Transverse colon (tissue), 4 donors: ENCODE results near the gene PDE4B. TPM values are rescaled to one million over a fixed set of nuclear protein-coding genes. Genes with fewer than 3 reads are reported as not detected.
A peak's percentile ranks its signal among the peaks of the same experiment; 100 is the strongest.
"Not testable (repeated sequence)": the region's sequence is repeated elsewhere in the genome, so short reads cannot be mapped to it uniquely, and the experiment has no call there.

Source experiments
- DNase-seq: peaks from one replicate; pipeline ENCODE4 v3.0.0-alpha.2; 2019
- H3K27ac ChIP-seq, 4 donors: fragments of 200-600 bp; sonication (generic); 2 replicates each; pipeline ENCODE4 v1.5.1; 2016 to 2018; ENCODE audit warnings: inconsistent platforms in 4 of 4
- H3K27me3 ChIP-seq: fragments of 200-600 bp; sonication (generic); 2 replicates; pipeline ENCODE4 v1.5.1; 2017; ENCODE audit warnings: inconsistent platforms
- H3K36me3 ChIP-seq, 4 donors: fragments of 200-600 bp; sonication (generic); 2 replicates each; pipeline ENCODE4 v1.5.1; 2017 to 2019; ENCODE audit warnings: inconsistent platforms in 4 of 4
- H3K4me1 ChIP-seq, 4 donors: fragments of 200-600 bp; sonication (generic); 2 replicates each; pipeline ENCODE4 v1.5.1; 2017 to 2020; ENCODE audit warnings: inconsistent platforms in 4 of 4
- H3K4me3 ChIP-seq, 4 donors: fragments of 200-600 bp; sonication (generic); 1 replicate in 1 of 4; 2 replicates in 3 of 4; pipeline versions ENCODE4 v1.5.1 to v1.6.1; 2017 to 2019; ENCODE audit warnings: inconsistent platforms in 4 of 4
- H3K9me3 ChIP-seq, 2 donors: fragments of 200-600 bp; sonication (generic); 2 replicates each; pipeline ENCODE4 v1.5.1; 2017 to 2019; ENCODE audit warnings: inconsistent platforms in 2 of 2
- EP300 ChIP-seq: sonication (generic); formaldehyde crosslinking; IDR thresholded peaks from one replicate; pipeline ENCODE4 v1.6.1; 2017; ENCODE audit warnings: antibody characterized with exemption, low read depth
- POLR2A ChIP-seq: fragments of 450-650 bp; IDR thresholded peaks from one replicate; pipeline ENCODE4 v1.6.1; 2016; ENCODE audit warnings: antibody characterized with exemption, mild to moderate bottlenecking, moderate library complexity
- POLR2AphosphoS5 ChIP-seq, 3 donors: sonication (generic); formaldehyde crosslinking; IDR thresholded peaks; one replicate each; pipeline ENCODE4 v1.6.1; 2016; ENCODE audit warnings: antibody characterized with exemption in 3 of 3
- WGBS, 2 donors: methylation state at CpG; one replicate each; pipeline ENCODE4 v1.1.5; 2018; ENCODE audit warnings: low coverage in 1 of 2; 5-methylcytosine and 5-hydroxymethylcytosine counted together
- in situ Hi-C, 4 donors: fragments of 200-750 bp; cut with MboI; loops; one replicate each; pipeline versions ENCODE4 v1.15.0 to v1.15.1; 2017; ENCODE audit warnings: low sequenced_read_pairs in 3 of 4, low pct_ligation_motif_present in 1 of 4, low pct_unique_long_range_greater_than_20kb in 1 of 4
- intact Hi-C: fragments of 100-400 bp; cut with DNase I; formaldehyde crosslinking; loops from one replicate; pipeline ENCODE4 v1.15.1; 2023; ENCODE audit warnings: low total_unique reads
- total RNA-seq, 4 donors: library from RNA; depleted of rRNA; stranded (reverse); fragments of >200 nt; gene quantifications; one replicate each; pipeline ENCODE4 v1.1.0, GENCODE V29; 2016
- TF ChIP-seq, protein P1 (sequence below), 5 experiments: fragments of 200-600 bp in 3 of 5; fragments of 450-650 bp in 2 of 5; sonication (generic) in 3 of 5; IDR thresholded peaks; 1 replicate in 2 of 5; 2 replicates in 3 of 5; pipeline ENCODE4 v1.5.1; 2016 to 2017; ENCODE audit warnings: antibody characterized with exemption in 5 of 5, inconsistent platforms in 3 of 5, mild to moderate bottlenecking in 2 of 5, moderate library complexity in 1 of 5

PDE4B gene
- total RNA-seq, 4 donors from 2014 or later, result 4.5 to 14.8 (median 6.5) TPM

DNA sequence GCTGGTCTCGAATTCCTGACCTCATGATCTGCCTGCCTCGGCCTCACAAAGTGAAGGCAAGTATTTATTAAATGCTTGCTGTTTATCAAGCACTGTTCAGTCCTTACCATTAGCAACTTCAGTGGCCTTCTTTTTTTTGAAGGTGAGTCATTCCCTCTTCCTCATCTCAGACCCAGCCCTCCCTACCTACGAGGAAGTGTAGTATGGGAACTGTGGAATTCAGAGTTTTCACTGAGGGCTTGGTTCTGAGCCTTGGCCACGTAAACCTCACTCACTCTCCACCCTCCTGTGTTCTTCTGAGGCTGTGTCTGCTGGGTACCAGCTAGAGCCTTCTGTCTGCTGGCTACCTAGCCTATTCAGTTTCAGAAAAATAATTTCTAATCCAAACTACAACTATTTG lies 523.0 kb downstream of the PDE4B start:
- WGBS, 2 donors, result 71% methylated on average over 4 of the region's 4 CpGs; no CpG with 5 or more reads in 1 of the 2 donors
- TF ChIP-seq POLR2AphosphoS5 (IDR thresholded peaks at IDR 0.05), result no peak
- no peak for TF ChIP-seq EP300
- no peak for TF ChIP-seq POLR2A
- TF ChIP-seq, protein P1, sequence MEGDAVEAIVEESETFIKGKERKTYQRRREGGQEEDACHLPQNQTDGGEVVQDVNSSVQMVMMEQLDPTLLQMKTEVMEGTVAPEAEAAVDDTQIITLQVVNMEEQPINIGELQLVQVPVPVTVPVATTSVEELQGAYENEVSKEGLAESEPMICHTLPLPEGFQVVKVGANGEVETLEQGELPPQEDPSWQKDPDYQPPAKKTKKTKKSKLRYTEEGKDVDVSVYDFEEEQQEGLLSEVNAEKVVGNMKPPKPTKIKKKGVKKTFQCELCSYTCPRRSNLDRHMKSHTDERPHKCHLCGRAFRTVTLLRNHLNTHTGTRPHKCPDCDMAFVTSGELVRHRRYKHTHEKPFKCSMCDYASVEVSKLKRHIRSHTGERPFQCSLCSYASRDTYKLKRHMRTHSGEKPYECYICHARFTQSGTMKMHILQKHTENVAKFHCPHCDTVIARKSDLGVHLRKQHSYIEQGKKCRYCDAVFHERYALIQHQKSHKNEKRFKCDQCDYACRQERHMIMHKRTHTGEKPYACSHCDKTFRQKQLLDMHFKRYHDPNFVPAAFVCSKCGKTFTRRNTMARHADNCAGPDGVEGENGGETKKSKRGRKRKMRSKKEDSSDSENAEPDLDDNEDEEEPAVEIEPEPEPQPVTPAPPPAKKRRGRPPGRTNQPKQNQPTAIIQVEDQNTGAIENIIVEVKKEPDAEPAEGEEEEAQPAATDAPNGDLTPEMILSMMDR (IDR thresholded peaks at IDR 0.05), result no peak
- intact Hi-C loops, result no loop called here
- peak overlapping the region in 1 of 4 donors; percentile 60 for H3K27ac ChIP-seq
- in situ Hi-C loops, result no loop called here
- no peak for DNase-seq
- peaks cover 0 to 17% (median 0%) of the 10 kb centered on the region in 4 donors for H3K4me1 ChIP-seq
- no peaks in the 10 kb centered on the region for H3K27me3 ChIP-seq
- no peaks in the 10 kb centered on the region for H3K9me3 ChIP-seq
- no peaks in the 10 kb centered on the region for H3K36me3 ChIP-seq
- no peak overlapping the region for H3K4me3 ChIP-seq

DNA sequence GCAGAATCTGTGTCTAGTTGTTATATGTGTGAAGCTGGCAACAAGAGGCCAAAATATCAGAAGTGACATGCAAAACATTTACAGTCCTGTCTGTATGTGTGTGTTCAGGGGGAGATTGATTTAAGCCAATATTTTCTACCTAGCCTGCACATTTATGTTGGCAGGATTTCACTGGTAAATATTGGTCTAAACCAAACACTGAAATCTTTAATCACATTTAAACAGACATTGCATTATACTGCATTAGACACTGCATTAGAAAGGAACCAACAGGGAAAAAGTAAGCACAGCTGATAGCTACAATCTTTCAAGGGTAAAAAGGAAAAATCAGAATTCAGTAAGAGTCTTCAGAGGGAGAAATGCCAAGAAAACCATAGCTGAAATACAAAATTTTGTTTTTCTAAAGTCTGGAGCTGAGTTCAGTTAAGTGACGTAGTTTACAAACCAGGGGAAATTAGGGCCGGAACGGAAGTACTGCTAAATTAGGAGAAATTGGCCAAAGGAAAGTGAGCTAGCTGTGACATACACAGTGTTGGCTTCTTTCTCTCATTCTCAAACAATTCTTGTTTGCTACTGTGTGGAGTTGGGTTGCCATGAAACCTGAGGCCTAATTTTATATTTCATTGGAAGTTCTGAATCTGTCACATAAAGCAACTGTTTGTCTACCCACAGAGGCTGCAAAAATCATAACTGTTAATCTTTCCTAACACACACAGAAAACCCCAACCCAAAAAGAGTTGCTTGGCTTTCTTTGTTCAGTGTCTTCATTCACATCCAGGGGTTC lies 524.0 kb downstream of the PDE4B start:
- intact Hi-C loops, result no loop called here
- no peaks in the 10 kb centered on the region for H3K36me3 ChIP-seq
- H3K27ac ChIP-seq, result peak overlapping the region; percentile 39 to 66 (median 56)
- TF ChIP-seq, protein P1 (IDR thresholded peaks at IDR 0.05), result no peak
- TF ChIP-seq POLR2A (no peak), POLR2AphosphoS5 (IDR thresholded peaks at IDR 0.05) (no peak), EP300 (no peak)
- peaks cover 0 to 17% (median 0%) of the 10 kb centered on the region in 4 donors for H3K4me1 ChIP-seq
- no peaks in the 10 kb centered on the region for H3K27me3 ChIP-seq
- WGBS, 2 donors, result 66 to 100% methylated on average over 2 to 3 of the region's 3 CpGs
- DNase-seq, result no peak
- in situ Hi-C loops, result no loop called here
- H3K4me3 ChIP-seq, result no peak overlapping the region
- H3K9me3 ChIP-seq, result no peaks in the 10 kb centered on the region

DNA sequence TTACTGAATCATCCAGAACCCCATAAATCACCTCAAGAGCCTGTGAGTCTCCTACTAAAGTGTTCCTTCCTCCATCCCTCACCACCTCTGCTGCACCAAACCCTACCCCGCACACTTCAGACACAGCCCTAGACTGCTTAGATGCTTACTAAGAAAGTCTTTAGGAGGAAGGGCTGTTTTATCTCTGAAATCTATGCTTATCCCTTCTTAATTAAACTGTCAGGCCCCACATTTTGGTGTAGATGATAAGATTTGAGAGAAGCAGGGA lies 524.5 kb downstream of the PDE4B start:
- no peaks in the 10 kb centered on the region for H3K27me3 ChIP-seq
- TF ChIP-seq POLR2AphosphoS5 (IDR thresholded peaks at IDR 0.05), result no peak
- TF ChIP-seq, protein P1 (IDR thresholded peaks at IDR 0.05), result no peak
- TF ChIP-seq POLR2A, result no peak
- no peak for TF ChIP-seq EP300
- H3K4me1 ChIP-seq, result peaks cover 0 to 17% (median 0%) of the 10 kb centered on the region in 4 donors
- no peak overlapping the region for H3K4me3 ChIP-seq
- no peak for DNase-seq
- in situ Hi-C loops, result no loop called here
- H3K36me3 ChIP-seq, result no peaks in the 10 kb centered on the region
- no peaks in the 10 kb centered on the region for H3K9me3 ChIP-seq
- WGBS, 2 donors, result 71% methylated on average over 1 of the region's 1 CpG; no CpG with 5 or more reads in 1 of the 2 donors
- H3K27ac ChIP-seq, result peak overlapping the region; percentile 39 to 66 (median 56)
- intact Hi-C loops, result no loop called here

DNA sequence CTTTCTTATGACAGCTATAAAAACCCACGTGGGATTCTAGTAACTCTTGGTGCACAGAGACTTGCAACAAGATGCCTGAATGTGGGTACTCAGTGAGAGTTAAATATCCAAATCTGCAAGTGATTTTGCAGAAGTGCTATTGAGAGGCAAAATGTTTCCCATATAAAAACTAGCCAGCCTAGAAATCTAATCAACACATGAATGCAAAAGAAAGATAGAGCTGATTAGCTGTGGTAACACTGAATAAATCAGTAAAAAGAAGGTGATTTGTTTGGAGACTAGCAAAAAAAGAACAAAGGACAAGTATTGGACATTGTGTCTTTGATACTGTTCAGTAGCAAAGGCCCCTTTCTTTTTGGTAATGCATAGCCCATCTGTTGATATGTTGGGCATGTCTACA lies 527.5 kb downstream of the PDE4B start:
- H3K4me3 ChIP-seq, result no peak overlapping the region
- intact Hi-C loops (no loop called here), in situ Hi-C loops (loop anchor here in 1 of 4 donors (10.0 kb wide), 1 partner anchor 55 kb away; no protein-coding TSS in a partner anchor)
- no peaks in the 10 kb centered on the region for H3K27me3 ChIP-seq
- no peak for DNase-seq
- H3K4me1 ChIP-seq, result peaks cover 0 to 17% (median 0%) of the 10 kb centered on the region in 4 donors
- 17 to 44% methylated on average over 1 of the region's 1 CpG for WGBS, 2 donors
- no peaks in the 10 kb centered on the region for H3K9me3 ChIP-seq
- H3K27ac ChIP-seq, result no peak overlapping the region
- no peaks in the 10 kb centered on the region for H3K36me3 ChIP-seq
- TF ChIP-seq POLR2AphosphoS5 (IDR thresholded peaks at IDR 0.05) (no peak), POLR2A (no peak), EP300 (no peak)
- TF ChIP-seq, protein P1 (IDR thresholded peaks at IDR 0.05), result no peak

DNA sequence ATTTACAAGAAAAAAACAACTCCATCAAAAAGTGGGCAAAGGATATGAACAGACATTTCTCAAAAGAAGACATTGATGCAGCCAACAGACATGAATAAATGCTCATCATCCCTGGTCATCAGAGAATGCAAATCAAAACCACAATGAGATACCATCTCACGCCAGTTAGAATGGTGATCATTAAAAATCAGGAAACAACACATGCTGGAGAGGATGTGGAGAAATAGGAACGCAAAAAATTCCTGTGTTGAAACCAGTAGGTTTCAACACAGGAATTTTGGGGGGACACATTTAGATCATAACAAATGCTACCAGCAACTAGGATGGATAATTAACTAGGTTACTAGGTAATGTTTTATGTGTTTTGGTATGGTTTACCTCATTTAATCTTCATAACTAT lies 529.8 kb downstream of the PDE4B start:
- H3K27ac ChIP-seq, H3K27me3 ChIP-seq, DNase-seq, H3K4me1 ChIP-seq, H3K4me3 ChIP-seq, H3K9me3 ChIP-seq, H3K36me3 ChIP-seq, intact Hi-C loops: not testable (repeated sequence)
- WGBS, 2 donors, result 87 to 95% methylated on average over 2 of the region's 2 CpGs
- in situ Hi-C loops, result loop anchor here in 1 of 4 donors (10.0 kb wide), 1 partner anchor 58 kb away; no protein-coding TSS in a partner anchor
